Measurements from ENCODE around the gene KRTAP10-7. TPM values are rescaled to one million over a fixed set of nuclear protein-coding genes. Genes with fewer than 3 reads are reported as not detected.

KRTAP10-7 gene
- total and polyA plus RNA-seq, 2 of the 13 experiments (the other 11 are each of a cell fraction or from before 2014, with no cell fraction given) = not detected

GRCh38 chr21:44593598-44594405 is 6.6 kb upstream of the KRTAP10-7 start (continued):
- TF ChIP-seq ZSCAN12 (CRISPR knock-in tag; IDR thresholded peaks at IDR 0.05) = no peak; the same call in 1 of the 2 replicates
- peak; percentile 64; the same call in 1 of the 2 replicates for TF ChIP-seq ZNF646 (CRISPR knock-in tag; IDR thresholded peaks at IDR 0.05)
- peak; percentile 58 for TF ChIP-seq PPARG (CRISPR knock-in tag; conservative IDR thresholded peaks at IDR 0.05)
- no peak for TF ChIP-seq ARNT (IDR thresholded peaks at IDR 0.05)
- TF ChIP-seq ZNF850 (CRISPR knock-in tag; conservative IDR thresholded peaks at IDR 0.05) = no peak
- peak; percentile 83 for TF ChIP-seq ZFP36L1 (CRISPR knock-in tag; IDR thresholded peaks at IDR 0.05)
- no peak for TF ChIP-seq NR2F1 (CRISPR knock-in tag; IDR thresholded peaks at IDR 0.05)
- TF ChIP-seq ZNF556 (CRISPR knock-in tag; IDR thresholded peaks at IDR 0.05; ENCODE audit: borderline replicate concordance) = no peak
- no peak for TF ChIP-seq LRRFIP1 (CRISPR knock-in tag; conservative IDR thresholded peaks at IDR 0.05)
- no peak for TF ChIP-seq ISX (CRISPR knock-in tag; conservative IDR thresholded peaks at IDR 0.05)
- 0 out of 2 replicates have a peak, but pooled peaks have one; percentile 39 for TF ChIP-seq NKX3-1 (CRISPR knock-in tag; IDR thresholded peaks at IDR 0.05)
- TF ChIP-seq IKZF1 (IDR thresholded peaks at IDR 0.05) = no peak
- no peak for TF ChIP-seq MED13 (CRISPR knock-in tag; IDR thresholded peaks at IDR 0.05)
- peak; percentile 87 for TF ChIP-seq TRIM24 (CRISPR knock-in tag; IDR thresholded peaks at IDR 0.05)
- peak; percentile 56; the same call in 1 of the 2 replicates for TF ChIP-seq MEIS1 (CRISPR knock-in tag; IDR thresholded peaks at IDR 0.05; ENCODE audit: borderline replicate concordance)
- no peak for TF ChIP-seq AGO1 (IDR thresholded peaks at IDR 0.05; ENCODE audit: low read depth, low read length, poor library complexity, severe bottlenecking)
- TF ChIP-seq ZNF263 (CRISPR knock-in tag; IDR thresholded peaks at IDR 0.05) = peak; percentile 76
- TF ChIP-seq ZFP62 (CRISPR knock-in tag; IDR thresholded peaks at IDR 0.05) = no peak
- no peak for TF ChIP-seq HOXA9 (CRISPR knock-in tag; IDR thresholded peaks at IDR 0.05; ENCODE audit: borderline replicate concordance)
- TF ChIP-seq NCOA2 (CRISPR knock-in tag; IDR thresholded peaks at IDR 0.05) = peak; percentile 76
- peak; percentile 94 for TF ChIP-seq FOXO1 (CRISPR knock-in tag; IDR thresholded peaks at IDR 0.05)
- TF ChIP-seq ZNF337 (CRISPR knock-in tag; IDR thresholded peaks at IDR 0.05; ENCODE audit: borderline replicate concordance, low read depth) = peak; percentile 73; the same call in 1 of the 2 replicates
- no peak for TF ChIP-seq SNRNP70 (IDR thresholded peaks at IDR 0.05; ENCODE audit: low read depth, low read length)

All from HepG2 (cell line).